SK-N-SH (cell line): ENCODE results near the gene PXK. TPM values are rescaled to one million over a fixed set of nuclear protein-coding genes. Genes with fewer than 3 reads are reported as not detected.

Source experiments
- CTCF ChIA-PET: fragments of 300-600, 350-600 bp; formaldehyde crosslinking; extraction: SDS; loops from one replicate; lab custom pipeline; 2021; lab: Yijun Ruan, JAX
- POLR2A ChIA-PET: fragments of 350-600 bp; sonication (Branson Sonifier 250); formaldehyde crosslinking; extraction: SDS; loops from one replicate; lab custom pipeline; 2020; ENCODE audit warnings: antibody characterized with exemption, inconsistent platforms; lab: Yijun Ruan, JAX
- DNase-seq: peaks from one replicate; pipeline ENCODE4 v3.0.0; 2012
- H2AFZ ChIP-seq: fragments of 200-600 bp; sonication (generic); 2 replicates; pipeline ENCODE4 v1.8.1; 2016; ENCODE audit warnings: antibody characterized with exemption, mild to moderate bottlenecking, low read depth
- H3F3A ChIP-seq: fragments of 200-600 bp; sonication (generic); replicated peaks from 2 replicates; pipeline ENCODE3; 2016; ENCODE audit warnings: antibody characterized with exemption, mild to moderate bottlenecking; ENCODE audit not compliant: insufficient read depth
- H3K27ac ChIP-seq, 2 experiments: fragments of 200-500 bp in 1 of 2; fragments of 200-600 bp in 1 of 2; sonication (Bioruptor generic) in 1 of 2; sonication (generic), shearing (Covaris generic) in 1 of 2; 2 replicates each; pipeline versions ENCODE4 v1.5.1 to v1.6.1; 2014 to 2016; ENCODE audit warnings: low read depth in 2 of 2, inconsistent platforms in 1 of 2, low read length in 1 of 2, mild to moderate bottlenecking in 1 of 2, mixed read lengths in 1 of 2
- H3K27me3 ChIP-seq: fragments of 200-600 bp; sonication (generic), shearing (Covaris generic); 2 replicates; pipeline ENCODE4 v1.6.1; 2016; ENCODE audit warnings: mixed run types; ENCODE audit not compliant: insufficient read depth
- H3K36me3 ChIP-seq, 2 experiments: fragments of 200-500 bp in 1 of 2; fragments of 200-600 bp in 1 of 2; sonication (Bioruptor generic) in 1 of 2; sonication (generic) in 1 of 2; replicated peaks in 1 of 2; 2 replicates each; pipeline versions ENCODE3 to v1.5.1; 2014 to 2016; ENCODE audit warnings: low read length in 1 of 2, mild to moderate bottlenecking in 1 of 2; ENCODE audit not compliant: insufficient read depth in 2 of 2, control insufficient read depth in 1 of 2
- H3K4me1 ChIP-seq, 2 experiments: fragments of 200-500 bp in 1 of 2; fragments of 200-600 bp in 1 of 2; sonication (Bioruptor generic) in 1 of 2; sonication (generic), shearing (Covaris generic) in 1 of 2; 2 replicates each; pipeline versions ENCODE4 v1.5.1 to v1.6.1; 2014 to 2016; ENCODE audit warnings: low read depth in 1 of 2, low read length in 1 of 2, mixed run types in 1 of 2; ENCODE audit not compliant: insufficient read depth in 2 of 2, control insufficient read depth in 1 of 2
- H3K4me2 ChIP-seq: fragments of 200-600 bp; sonication (generic), shearing (Covaris generic); 2 replicates; pipeline ENCODE4 v1.6.1; 2017; ENCODE audit warnings: mixed run types
- H3K4me3 ChIP-seq, 2 experiments: fragments of 200-500 bp in 1 of 2; fragments of 200-600 bp in 1 of 2; sonication (Bioruptor generic) in 1 of 2; sonication (generic), shearing (Covaris generic) in 1 of 2; 2 replicates each; pipeline versions ENCODE4 v1.5.1 to v1.8.1; 2014 to 2016; ENCODE audit warnings: low read depth in 2 of 2, inconsistent platforms in 1 of 2, low read length in 1 of 2, mild to moderate bottlenecking in 1 of 2, mixed read lengths in 1 of 2, moderate library complexity in 1 of 2
- H3K79me2 ChIP-seq: fragments of 200-600 bp; sonication (generic); 2 replicates; pipeline ENCODE4 v1.8.1; 2017; ENCODE audit warnings: mild to moderate bottlenecking; ENCODE audit not compliant: insufficient read depth
- H3K9ac ChIP-seq: fragments of 200-600 bp; sonication (generic); 2 replicates; pipeline ENCODE4 v1.6.1; 2017; ENCODE audit warnings: mixed run types
- H3K9me2 ChIP-seq: fragments of 200-600 bp; sonication (generic); 2 replicates; pipeline ENCODE4 v1.6.1; 2017; ENCODE audit warnings: mixed run types
- H3K9me3 ChIP-seq: fragments of 200-600 bp; sonication (generic); 2 replicates; pipeline ENCODE4 v1.6.1; 2017; ENCODE audit warnings: mixed run types, mild to moderate bottlenecking, moderate library complexity
- H4K20me1 ChIP-seq: fragments of 200-600 bp; sonication (generic); 2 replicates; pipeline ENCODE4 v1.6.1; 2017; ENCODE audit warnings: mild to moderate bottlenecking, mixed run types; ENCODE audit not compliant: insufficient read depth
- CHD2 ChIP-seq: fragments of 150-350 bp; IDR thresholded peaks from 2 replicates; pipeline ENCODE4 v1.6.1; 2018; ENCODE audit warnings: low read length; ENCODE audit not compliant: partially characterized antibody
- EP300 ChIP-seq, 2 experiments: IDR thresholded peaks; 2 replicates each; pipeline versions ENCODE4 v1.4.0 to v1.6.1; 2012; ENCODE audit warnings: borderline replicate concordance in 1 of 2, low read depth in 1 of 2, low read length in 1 of 2
- FOXM1 ChIP-seq: IDR thresholded peaks from 2 replicates; pipeline ENCODE4 v1.4.0; 2012; ENCODE audit warnings: low read depth, mild to moderate bottlenecking
- GABPA ChIP-seq: IDR thresholded peaks from 2 replicates; pipeline ENCODE4 v1.4.0; 2012; ENCODE audit warnings: low read depth, mild to moderate bottlenecking
- MXI1 ChIP-seq: IDR thresholded peaks from 2 replicates; pipeline ENCODE4 v1.6.1; 2012; ENCODE audit warnings: mild to moderate bottlenecking, low read depth, low read length, improper control_type of control experiment
- NFIC ChIP-seq: IDR thresholded peaks from 2 replicates; pipeline ENCODE4 v1.4.0; 2012; ENCODE audit warnings: borderline replicate concordance
- RAD21 ChIP-seq: IDR thresholded peaks from 2 replicates; pipeline ENCODE4 v1.6.1; 2012; ENCODE audit warnings: mild to moderate bottlenecking, low read length
- RFX5 ChIP-seq: IDR thresholded peaks from 2 replicates; pipeline ENCODE4 v1.6.1; 2012; ENCODE audit warnings: mild to moderate bottlenecking, improper control_type of control experiment, low read length
- SIN3A ChIP-seq: IDR thresholded peaks from 2 replicates; pipeline ENCODE4 v1.6.1; 2012; ENCODE audit warnings: low read depth, mild to moderate bottlenecking, low read length, moderate library complexity, borderline replicate concordance
- TCF12 ChIP-seq: IDR thresholded peaks from 2 replicates; pipeline ENCODE4 v1.4.0; 2012
- TEAD4 ChIP-seq: IDR thresholded peaks from 2 replicates; pipeline ENCODE4 v1.4.0; 2012; ENCODE audit warnings: mild to moderate bottlenecking, borderline replicate concordance; ENCODE audit not compliant: insufficient read depth
- WGBS: methylation state at CpG from one replicate; pipeline ENCODE4 v1.1.6; 2017; ENCODE audit warnings: low lambda C conversion rate; 5-methylcytosine and 5-hydroxymethylcytosine counted together
- polyA plus RNA-seq, 3 experiments: library from polyadenylated mRNA; depleted of rRNA; stranded (reverse); fragments of >200 nt; gene quantifications; 2 replicates each; pipeline ENCODE4 v1.2.3, GENCODE V29; 2012
- TF ChIP-seq, protein P1 (sequence below): fragments of 200-600 bp; sonication (generic); IDR thresholded peaks from 2 replicates; pipeline ENCODE4 v1.6.1; 2017; ENCODE audit warnings: antibody characterized with exemption, mild to moderate bottlenecking, moderate library complexity
- TF ChIP-seq, protein P2 (sequence below): IDR thresholded peaks from 2 replicates; pipeline ENCODE4; 2012
- TF ChIP-seq, protein P3 (sequence below): IDR thresholded peaks from 2 replicates; pipeline ENCODE4 v1.4.0; 2012; ENCODE audit warnings: low read depth, borderline replicate concordance
- TF ChIP-seq, protein P4 (sequence below): fragments of 150-350 bp; IDR thresholded peaks from 2 replicates; pipeline ENCODE4 v1.6.1; 2017; ENCODE audit warnings: antibody characterized with exemption, low read length, low read depth, borderline replicate concordance
- TF ChIP-seq, protein P5 (sequence below): IDR thresholded peaks from 2 replicates; pipeline ENCODE4 v1.6.1; 2012; ENCODE audit warnings: mild to moderate bottlenecking, low read depth, low read length, moderate library complexity

Gene PXK
- polyA plus RNA-seq, 1 of the 3 experiments (the other 2 are of a cell fraction): 8.4 TPM

DNA sequence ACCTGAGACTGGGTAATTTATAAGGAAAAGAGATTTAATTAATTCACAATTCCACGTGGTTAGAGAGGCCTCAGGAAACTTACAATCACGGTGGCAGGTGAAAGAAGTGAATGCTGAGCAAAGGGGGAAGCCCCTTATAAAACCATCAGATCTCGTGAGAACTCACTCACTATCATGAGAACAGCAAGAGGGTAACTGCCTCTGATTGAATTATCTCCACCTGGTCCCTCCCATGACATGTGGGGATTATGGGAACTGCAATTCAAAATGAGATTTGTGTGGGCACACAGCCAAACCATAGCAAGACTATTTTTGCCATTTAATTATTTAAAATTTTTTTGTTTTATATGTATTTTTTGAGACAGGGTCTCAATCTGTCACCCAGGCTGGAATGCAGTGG is 132.2 kb downstream of the PXK start:
- H3K36me3 ChIP-seq: no peaks in the 10 kb centered on the region
- no peaks in the 10 kb centered on the region for H3K9me2 ChIP-seq
- no peaks in the 10 kb centered on the region for H3K9me3 ChIP-seq
- no peaks in the 10 kb centered on the region for H3F3A ChIP-seq
- H3K4me3 ChIP-seq: no peak overlapping the region
- no peak overlapping the region for H3K4me2 ChIP-seq
- no peaks in the 10 kb centered on the region for H4K20me1 ChIP-seq
- ChIA-PET POLR2A (no interaction called here), CTCF (interaction anchor here (1.2 to 1.8 kb wide), 7 partner anchors 28 to 247 kb away, joined by 3 to 7 read pairs (median 4); no protein-coding TSS in a partner anchor)
- H3K9ac ChIP-seq: no peak overlapping the region
- no peak overlapping the region for H2AFZ ChIP-seq
- DNase-seq: no peak
- no peak for TF ChIP-seq TCF12
- TF ChIP-seq, protein P1, sequence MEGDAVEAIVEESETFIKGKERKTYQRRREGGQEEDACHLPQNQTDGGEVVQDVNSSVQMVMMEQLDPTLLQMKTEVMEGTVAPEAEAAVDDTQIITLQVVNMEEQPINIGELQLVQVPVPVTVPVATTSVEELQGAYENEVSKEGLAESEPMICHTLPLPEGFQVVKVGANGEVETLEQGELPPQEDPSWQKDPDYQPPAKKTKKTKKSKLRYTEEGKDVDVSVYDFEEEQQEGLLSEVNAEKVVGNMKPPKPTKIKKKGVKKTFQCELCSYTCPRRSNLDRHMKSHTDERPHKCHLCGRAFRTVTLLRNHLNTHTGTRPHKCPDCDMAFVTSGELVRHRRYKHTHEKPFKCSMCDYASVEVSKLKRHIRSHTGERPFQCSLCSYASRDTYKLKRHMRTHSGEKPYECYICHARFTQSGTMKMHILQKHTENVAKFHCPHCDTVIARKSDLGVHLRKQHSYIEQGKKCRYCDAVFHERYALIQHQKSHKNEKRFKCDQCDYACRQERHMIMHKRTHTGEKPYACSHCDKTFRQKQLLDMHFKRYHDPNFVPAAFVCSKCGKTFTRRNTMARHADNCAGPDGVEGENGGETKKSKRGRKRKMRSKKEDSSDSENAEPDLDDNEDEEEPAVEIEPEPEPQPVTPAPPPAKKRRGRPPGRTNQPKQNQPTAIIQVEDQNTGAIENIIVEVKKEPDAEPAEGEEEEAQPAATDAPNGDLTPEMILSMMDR: peak; percentile 11; the same call in 1 of the 2 replicates
- H3K27ac ChIP-seq: no peak overlapping the region
- H3K27me3 ChIP-seq: no peaks in the 10 kb centered on the region
- 80% methylated on average over 3 of the region's 3 CpGs for WGBS
- peaks cover 0 to 2% of the 10 kb centered on the region in 2 experiments; a peak in 1 of 4 replicates for H3K4me1 ChIP-seq
- H3K79me2 ChIP-seq: no peaks in the 10 kb centered on the region

DNA sequence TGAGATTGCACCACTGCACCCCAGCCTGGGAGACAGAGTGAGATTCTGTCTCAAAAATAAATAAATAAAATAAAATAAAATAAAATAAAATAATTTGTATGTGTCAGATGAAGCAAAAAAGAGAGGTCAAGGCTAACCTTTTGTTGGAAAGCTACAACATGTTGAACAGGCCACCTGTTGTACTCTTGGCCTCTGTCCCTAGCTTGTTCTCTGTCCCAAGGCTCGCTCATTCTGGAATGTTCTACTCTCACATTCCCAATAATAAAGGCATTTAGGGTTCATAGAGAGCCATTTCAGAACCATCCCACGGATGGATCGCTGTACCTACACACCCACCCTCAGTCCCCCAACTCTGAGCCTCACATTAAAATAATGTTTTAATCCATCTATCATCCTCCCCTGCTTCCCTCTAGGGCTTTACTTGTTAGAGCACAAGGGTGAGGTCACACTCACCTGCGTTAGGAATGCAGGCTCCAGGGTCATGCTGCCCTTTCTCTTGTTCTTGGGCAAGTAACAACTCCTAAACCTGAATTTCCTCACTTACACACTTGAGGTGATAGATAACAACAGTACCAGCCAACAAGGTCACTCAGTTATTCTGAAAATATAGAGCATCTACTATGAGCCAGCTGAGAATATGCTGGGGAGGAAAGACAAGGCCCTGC is 134.3 kb downstream of the PXK start:
- no peaks in the 10 kb centered on the region for H3K79me2 ChIP-seq

More for the DNA sequence above, 134.3 kb downstream of the PXK start:
- no peak overlapping the region for H3K9ac ChIP-seq
- H3K36me3 ChIP-seq: no peaks in the 10 kb centered on the region
- H3K4me3 ChIP-seq: no peak overlapping the region
- no peaks in the 10 kb centered on the region for H4K20me1 ChIP-seq
- H3K27me3 ChIP-seq: no peaks in the 10 kb centered on the region
- H3K27ac ChIP-seq: no peak overlapping the region
- no peak for DNase-seq
- no peak overlapping the region for H2AFZ ChIP-seq
- ChIA-PET CTCF (interaction anchor here (1.1 to 2.8 kb wide), 2 partner anchors 24 to 173 kb away, joined by 3 to 12 read pairs; partner anchors contain the start of gene KCTD6), POLR2A (no interaction called here)
- TF ChIP-seq, protein P2, sequence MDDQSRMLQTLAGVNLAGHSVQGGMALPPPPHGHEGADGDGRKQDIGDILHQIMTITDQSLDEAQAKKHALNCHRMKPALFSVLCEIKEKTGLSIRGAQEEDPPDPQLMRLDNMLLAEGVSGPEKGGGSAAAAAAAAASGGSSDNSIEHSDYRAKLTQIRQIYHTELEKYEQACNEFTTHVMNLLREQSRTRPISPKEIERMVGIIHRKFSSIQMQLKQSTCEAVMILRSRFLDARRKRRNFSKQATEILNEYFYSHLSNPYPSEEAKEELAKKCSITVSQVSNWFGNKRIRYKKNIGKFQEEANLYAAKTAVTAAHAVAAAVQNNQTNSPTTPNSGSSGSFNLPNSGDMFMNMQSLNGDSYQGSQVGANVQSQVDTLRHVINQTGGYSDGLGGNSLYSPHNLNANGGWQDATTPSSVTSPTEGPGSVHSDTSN: no peak
- TF ChIP-seq NFIC (no peak), EP300 (IDR thresholded peaks at IDR 0.05; ENCODE audit: borderline replicate concordance in 1 of 2, low read depth in 1 of 2, low read length in 1 of 2) (no peak), TEAD4 (no peak), GABPA (no peak), MXI1 (no peak), RFX5 (no peak), SIN3A (no peak), RAD21 (no peak), CHD2 (no peak), FOXM1 (no peak)
- TF ChIP-seq, protein P3, sequence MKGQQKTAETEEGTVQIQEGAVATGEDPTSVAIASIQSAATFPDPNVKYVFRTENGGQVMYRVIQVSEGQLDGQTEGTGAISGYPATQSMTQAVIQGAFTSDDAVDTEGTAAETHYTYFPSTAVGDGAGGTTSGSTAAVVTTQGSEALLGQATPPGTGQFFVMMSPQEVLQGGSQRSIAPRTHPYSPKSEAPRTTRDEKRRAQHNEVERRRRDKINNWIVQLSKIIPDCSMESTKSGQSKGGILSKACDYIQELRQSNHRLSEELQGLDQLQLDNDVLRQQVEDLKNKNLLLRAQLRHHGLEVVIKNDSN: no peak
- TF ChIP-seq, protein P4, sequence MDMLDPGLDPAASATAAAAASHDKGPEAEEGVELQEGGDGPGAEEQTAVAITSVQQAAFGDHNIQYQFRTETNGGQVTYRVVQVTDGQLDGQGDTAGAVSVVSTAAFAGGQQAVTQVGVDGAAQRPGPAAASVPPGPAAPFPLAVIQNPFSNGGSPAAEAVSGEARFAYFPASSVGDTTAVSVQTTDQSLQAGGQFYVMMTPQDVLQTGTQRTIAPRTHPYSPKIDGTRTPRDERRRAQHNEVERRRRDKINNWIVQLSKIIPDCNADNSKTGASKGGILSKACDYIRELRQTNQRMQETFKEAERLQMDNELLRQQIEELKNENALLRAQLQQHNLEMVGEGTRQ: no peak
- TF ChIP-seq, protein P5, sequence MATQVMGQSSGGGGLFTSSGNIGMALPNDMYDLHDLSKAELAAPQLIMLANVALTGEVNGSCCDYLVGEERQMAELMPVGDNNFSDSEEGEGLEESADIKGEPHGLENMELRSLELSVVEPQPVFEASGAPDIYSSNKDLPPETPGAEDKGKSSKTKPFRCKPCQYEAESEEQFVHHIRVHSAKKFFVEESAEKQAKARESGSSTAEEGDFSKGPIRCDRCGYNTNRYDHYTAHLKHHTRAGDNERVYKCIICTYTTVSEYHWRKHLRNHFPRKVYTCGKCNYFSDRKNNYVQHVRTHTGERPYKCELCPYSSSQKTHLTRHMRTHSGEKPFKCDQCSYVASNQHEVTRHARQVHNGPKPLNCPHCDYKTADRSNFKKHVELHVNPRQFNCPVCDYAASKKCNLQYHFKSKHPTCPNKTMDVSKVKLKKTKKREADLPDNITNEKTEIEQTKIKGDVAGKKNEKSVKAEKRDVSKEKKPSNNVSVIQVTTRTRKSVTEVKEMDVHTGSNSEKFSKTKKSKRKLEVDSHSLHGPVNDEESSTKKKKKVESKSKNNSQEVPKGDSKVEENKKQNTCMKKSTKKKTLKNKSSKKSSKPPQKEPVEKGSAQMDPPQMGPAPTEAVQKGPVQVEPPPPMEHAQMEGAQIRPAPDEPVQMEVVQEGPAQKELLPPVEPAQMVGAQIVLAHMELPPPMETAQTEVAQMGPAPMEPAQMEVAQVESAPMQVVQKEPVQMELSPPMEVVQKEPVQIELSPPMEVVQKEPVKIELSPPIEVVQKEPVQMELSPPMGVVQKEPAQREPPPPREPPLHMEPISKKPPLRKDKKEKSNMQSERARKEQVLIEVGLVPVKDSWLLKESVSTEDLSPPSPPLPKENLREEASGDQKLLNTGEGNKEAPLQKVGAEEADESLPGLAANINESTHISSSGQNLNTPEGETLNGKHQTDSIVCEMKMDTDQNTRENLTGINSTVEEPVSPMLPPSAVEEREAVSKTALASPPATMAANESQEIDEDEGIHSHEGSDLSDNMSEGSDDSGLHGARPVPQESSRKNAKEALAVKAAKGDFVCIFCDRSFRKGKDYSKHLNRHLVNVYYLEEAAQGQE: no peak
- peaks cover 7 to 11% of the 10 kb centered on the region in 2 experiments; a peak in 3 of 4 replicates for H3K4me1 ChIP-seq
- WGBS: 96% methylated on average over 4 of the region's 4 CpGs
- no peaks in the 10 kb centered on the region for H3F3A ChIP-seq
- no peaks in the 10 kb centered on the region for H3K9me3 ChIP-seq
- H3K9me2 ChIP-seq: no peaks in the 10 kb centered on the region
- no peak overlapping the region for H3K4me2 ChIP-seq
